GM21390 (cell line): ENCODE measurements around the gene SORCS2.

ENCODE experiments used
- ATAC-seq: cut with Tn5 transposase; IDR thresholded peaks from one replicate; pipeline ENCODE4 v1.9.1; 2021; ENCODE audit not compliant: unreplicated experiment

The SORCS2 gene

DNA sequence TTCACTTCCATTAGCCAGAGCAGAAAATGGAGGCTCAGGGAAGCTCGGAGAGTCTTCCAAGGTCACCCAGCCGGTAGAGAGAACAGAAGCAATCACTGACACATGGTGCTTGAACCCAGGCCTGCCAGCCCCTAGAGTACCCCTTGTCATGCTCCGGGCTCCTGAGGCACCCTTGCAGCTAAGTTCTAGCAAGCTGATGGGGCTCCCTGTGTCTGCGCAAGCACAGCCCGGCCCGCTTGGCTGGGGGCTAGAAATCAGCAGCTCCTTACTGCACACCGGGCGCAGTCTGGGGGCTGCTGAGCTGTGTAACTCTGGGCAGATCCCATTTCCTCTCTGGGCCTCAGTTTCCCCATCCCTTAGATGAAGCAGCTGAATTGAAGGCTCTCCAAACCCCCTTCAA, 344.5 kb downstream of the SORCS2 start:
- ATAC-seq: no peak

DNA sequence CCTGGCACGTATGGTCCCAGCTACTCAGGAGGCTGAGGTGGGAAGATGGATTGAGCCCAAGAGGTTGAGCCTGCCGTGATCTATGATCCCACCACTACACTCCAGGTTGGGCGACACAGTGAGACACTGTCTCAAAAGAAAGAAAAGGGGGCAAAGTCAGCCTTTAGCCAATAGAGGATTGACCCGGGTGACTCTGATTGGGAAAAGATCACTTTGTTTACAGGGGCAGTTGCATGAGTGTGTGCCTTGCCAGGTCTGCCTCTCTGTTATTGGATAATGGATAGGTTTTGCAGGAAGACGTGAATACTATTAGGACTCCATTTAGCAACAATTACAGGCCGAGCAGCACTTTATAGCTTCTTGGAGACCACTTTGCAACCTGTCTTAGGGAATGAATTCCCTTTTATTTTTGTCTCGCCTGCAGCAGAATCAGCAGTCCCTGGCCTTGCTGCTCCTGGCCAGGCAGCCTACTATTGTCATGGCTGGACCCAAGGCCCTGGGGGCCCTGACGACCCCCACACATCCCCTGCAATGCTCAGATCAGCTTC, 345.6 kb downstream of the SORCS2 start:
- no peak for ATAC-seq

GRCh38 chr4:7538518-7538917, 346.2 kb downstream of the SORCS2 start:
- ATAC-seq: no peak

DNA sequence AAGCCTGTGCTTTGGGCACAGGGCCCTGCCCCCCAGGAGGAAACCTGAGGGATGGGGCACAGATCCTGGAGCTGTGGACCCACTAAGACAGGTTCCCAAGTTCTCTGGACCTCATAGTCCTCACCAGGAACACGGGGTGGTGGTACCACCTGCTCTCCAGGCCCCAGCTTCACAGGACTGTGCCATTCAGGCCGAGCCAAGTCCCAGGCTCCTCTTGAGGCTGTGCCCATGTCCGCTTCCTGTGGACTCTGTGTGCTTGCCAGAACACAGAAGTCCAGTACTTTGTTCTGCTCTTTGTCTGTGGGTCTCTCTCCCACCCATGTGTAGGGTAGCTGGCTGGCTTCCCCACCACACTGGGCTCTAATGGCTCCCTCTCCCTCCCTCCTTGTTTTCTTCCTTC, 346.8 kb downstream of the SORCS2 start:
- ATAC-seq: no peak

DNA sequence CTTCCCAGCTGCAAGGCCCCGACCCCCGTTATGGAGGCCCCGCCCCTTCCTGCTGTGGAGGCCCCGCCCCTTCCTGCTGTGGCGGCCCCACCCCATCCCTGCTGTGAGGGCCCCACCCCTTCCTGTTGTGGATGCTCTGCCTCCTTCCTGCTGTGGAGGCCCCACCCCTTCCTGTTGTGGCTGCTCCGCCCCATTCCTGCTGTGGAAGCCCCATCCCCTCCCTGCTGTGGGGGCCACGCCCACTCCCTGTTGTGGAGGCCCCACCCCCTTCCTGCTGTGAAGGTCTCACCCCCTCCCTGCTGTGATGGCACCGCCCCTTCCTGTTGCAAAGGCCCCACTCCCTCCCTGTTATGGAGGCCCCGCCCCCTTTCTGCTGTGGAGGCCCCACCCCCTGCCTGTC, 347.3 kb downstream of the SORCS2 start:
- no peak for ATAC-seq

GRCh38 chr4:7540206-7540605, 347.9 kb downstream of the SORCS2 start:
- no peak for ATAC-seq

- no peak for ATAC-seq
Measured at GRCh38 chr4:7540654-7541413, 348.5 kb downstream of the SORCS2 start.

GRCh38 chr4:7541414-7541810, 349.1 kb downstream of the SORCS2 start:
- ATAC-seq: no peak

DNA sequence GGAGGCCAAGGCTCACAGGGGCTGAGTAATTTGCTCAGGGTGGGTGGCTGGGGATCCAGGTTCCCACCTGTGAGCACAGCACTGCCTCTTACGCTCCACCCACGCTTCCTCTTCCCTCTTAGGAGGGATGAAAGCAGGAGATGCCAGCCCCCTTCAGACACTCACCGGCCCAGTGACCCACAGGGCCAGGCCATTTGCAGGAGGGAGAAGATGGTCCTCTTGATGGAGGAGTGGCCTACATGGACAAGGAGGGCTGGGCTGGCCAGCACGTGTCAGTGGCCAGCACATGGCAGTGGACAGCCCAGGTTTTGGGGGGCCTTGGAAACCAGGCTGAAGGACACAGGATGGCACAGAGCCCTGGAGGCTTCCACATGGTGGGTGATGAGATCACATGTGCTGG, 350.4 kb downstream of the SORCS2 start:
- no peak for ATAC-seq

DNA sequence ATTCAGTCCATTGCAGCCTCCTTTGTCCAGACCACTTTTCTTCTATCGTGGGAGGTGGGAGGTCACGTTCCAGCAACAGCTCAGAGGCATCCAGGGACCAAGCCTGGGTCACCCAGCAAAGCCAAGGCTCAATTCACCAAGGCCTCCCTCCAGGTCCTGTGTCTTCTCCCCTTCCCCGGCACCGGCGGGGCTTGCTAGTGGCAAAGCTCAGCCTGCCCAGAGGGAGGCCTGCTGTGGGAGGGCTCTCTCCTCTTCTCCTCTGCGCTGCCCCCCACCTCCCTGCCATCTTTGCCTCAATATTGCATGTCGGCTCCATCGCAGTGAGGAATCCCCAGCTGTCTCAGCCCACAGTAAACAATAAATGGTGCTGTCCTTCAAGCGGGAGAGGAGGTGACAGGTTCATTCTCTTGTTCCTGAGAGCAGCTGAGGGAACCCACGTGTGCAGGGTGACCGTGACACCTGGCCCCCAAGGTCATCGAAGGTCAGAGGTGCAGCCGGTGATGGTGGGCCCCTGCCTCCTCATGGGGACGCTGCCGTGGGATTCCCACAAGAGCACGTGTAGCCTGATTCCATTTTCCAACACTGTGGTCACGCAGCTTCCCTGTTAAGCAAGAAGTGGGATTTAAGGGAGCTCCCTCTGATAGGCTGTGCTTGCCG, 353.9 kb downstream of the SORCS2 start:
- no peak for ATAC-seq

GRCh38 chr4:7546809-7547367, 354.6 kb downstream of the SORCS2 start:
- ATAC-seq: no peak

- no peak for ATAC-seq
Measured at GRCh38 chr4:7547368-7548040, 355.2 kb downstream of the SORCS2 start.

GRCh38 chr4:7549866-7550265, 357.5 kb downstream of the SORCS2 start:
- ATAC-seq: no peak

GRCh38 chr4:7552466-7552865, 360.1 kb downstream of the SORCS2 start:
- no peak for ATAC-seq

DNA sequence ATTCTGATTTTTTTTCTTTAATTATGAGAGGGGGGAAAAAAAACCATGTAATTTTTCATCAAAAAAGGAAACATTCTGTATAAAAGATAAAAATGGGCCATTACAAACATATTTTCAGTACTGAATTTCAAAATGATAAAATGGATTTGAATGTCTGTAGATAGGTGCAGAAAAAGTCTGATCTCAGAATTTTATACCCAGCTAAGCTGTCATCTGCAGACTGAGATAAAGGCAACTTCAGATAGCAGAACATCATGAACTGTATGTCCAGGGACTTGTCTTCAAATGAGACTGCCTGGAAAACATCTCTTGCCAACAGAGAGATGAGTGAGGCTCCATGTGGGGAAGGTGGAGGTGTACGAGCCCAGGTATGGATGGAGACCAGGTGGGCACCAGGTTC, 360.9 kb downstream of the SORCS2 start:
- no peak for ATAC-seq

- no peak for ATAC-seq
Measured at GRCh38 chr4:7554905-7555304, 362.6 kb downstream of the SORCS2 start.

GRCh38 chr4:7556558-7556957, 364.2 kb downstream of the SORCS2 start:
- no peak for ATAC-seq

- no peak for ATAC-seq
Measured at GRCh38 chr4:7557456-7557855, 365.1 kb downstream of the SORCS2 start.

DNA sequence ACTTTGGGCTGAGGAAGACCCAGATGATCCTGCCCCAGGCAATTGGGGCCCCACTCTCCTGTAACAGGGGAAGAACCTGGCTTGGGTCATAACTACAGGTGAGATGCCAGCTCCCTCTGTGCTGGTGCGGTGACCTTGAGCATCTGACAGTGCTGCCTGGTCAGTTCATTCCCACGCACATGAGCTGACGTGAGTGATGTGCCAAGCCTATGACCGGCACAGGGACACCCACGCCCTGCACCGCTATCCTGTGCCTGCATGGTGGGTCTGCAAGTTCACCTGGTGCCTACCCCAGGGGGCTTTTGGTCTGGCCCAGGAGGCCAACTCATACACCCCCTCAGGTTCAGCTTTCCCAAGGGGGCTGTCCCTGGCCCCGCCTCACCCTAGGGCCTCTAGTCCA, 366.1 kb downstream of the SORCS2 start:
- no peak for ATAC-seq

GRCh38 chr4:7559316-7559715, 367.0 kb downstream of the SORCS2 start:
- ATAC-seq: no peak

DNA sequence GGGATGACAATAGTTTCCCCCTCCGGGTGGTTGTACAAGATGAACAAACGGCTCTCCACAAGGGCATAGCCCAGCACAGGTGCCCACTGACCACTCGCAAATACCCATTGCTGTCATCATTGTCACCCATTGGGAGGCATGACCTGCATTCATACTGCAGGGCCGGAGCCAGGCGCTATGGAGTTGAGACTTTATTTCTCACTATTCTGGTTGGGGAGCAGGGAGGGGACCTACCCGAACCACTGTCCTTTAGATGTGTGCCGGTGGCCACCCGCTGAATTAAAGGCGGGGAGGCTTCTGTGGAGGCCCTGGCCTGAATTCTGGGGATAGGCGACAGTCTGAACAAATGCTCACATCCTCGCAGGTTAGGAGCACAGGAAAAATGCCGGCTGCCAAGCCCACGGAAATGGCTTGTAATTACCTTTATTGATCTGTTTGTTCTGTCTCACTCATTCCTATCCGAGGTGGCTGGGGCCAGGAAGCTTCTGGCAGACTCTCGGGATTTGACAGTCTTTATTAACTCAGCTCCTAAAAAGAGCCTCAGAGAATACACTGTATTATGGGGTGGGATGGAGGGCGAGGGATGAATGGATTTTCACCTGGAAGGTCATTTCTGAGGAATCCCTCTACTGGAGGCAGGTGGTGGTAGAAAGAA, 367.5 kb downstream of the SORCS2 start:
- no peak for ATAC-seq
